HCT116 (cell line): Measurements from ENCODE around the gene BNC2. TPM values are rescaled to one million over a fixed set of nuclear protein-coding genes. Genes with fewer than 3 reads are reported as not detected.

Experiments used
- ATAC-seq: fragments of 200-7000 bp; cut with Tn5 transposase; 2 replicates; pipeline ENCODE4 v1.9.1; 2020; ENCODE audit warnings: mild to moderate bottlenecking, moderate library complexity
- BruUV-seq: library from RNA; stranded (reverse); fragments of 400-500 nt; replicated peaks from 2 replicates; lab custom pipeline; 2021; lab: Mats Ljungman, UMichigan
- CTCF ChIA-PET: fragments of 300-600 bp; sonication (Branson Sonifier 250); formaldehyde crosslinking; loops from one replicate; lab custom pipeline; 2021; ENCODE audit warnings: antibody characterized with exemption; lab: Charles Lee
- POLR2A ChIA-PET: fragments of 300-600, 350-600 bp; sonication (Branson Sonifier 250); formaldehyde crosslinking; loops from one replicate; lab custom pipeline; 2021; ENCODE audit warnings: antibody characterized with exemption; lab: Charles Lee
- RAD21 ChIA-PET, 2 experiments: fragments of 300-600 bp; sonication (Branson Sonifier 250); formaldehyde crosslinking; loops; one replicate each; lab custom pipeline; 2023; ENCODE audit warnings: low total read pairs in 2 of 2; ENCODE audit not compliant: uncharacterized antibody in 2 of 2, unreplicated experiment in 2 of 2, low non-redundant PET in 1 of 2; lab: Charles Lee
- DNase-seq: peaks from one replicate; pipeline ENCODE4 v3.0.0-alpha.2; 2010; ENCODE audit warnings: low read depth, low spot score
- H2AFZ ChIP-seq: fragments of 200-600 bp; shearing (Covaris generic), sonication (generic); 2 replicates; pipeline ENCODE4 v1.6.1; 2017; ENCODE audit warnings: low read depth, mixed run types, mixed read lengths, antibody characterized with exemption, low read length; ENCODE audit not compliant: poor library complexity, severe bottlenecking
- H3K27ac ChIP-seq: 2 replicates; pipeline ENCODE4 v1.5.1; 2012; ENCODE audit warnings: low read depth, low read length
- H3K27me3 ChIP-seq: fragments of 200-600 bp; sonication (generic); 2 replicates; pipeline ENCODE4 v1.6.1; 2016; ENCODE audit warnings: mixed run types, low read length, mixed read lengths; ENCODE audit not compliant: insufficient read depth
- H3K36me3 ChIP-seq, 2 experiments: fragments of 200-500 bp in 1 of 2; fragments of 200-600 bp in 1 of 2; sonication (Bioruptor generic) in 1 of 2; sonication (generic) in 1 of 2; 2 replicates each; pipeline versions ENCODE4 v1.5.1 to v1.6.1; 2014 to 2016; ENCODE audit warnings: low read length in 2 of 2, inconsistent platforms in 1 of 2, mixed read lengths in 1 of 2, mixed run types in 1 of 2; ENCODE audit not compliant: insufficient read depth in 2 of 2, control insufficient read depth in 1 of 2
- H3K4me1 ChIP-seq, 2 experiments: fragments of 200-600 bp in 1 of 2; sonication (generic) in 1 of 2; 2 replicates each; pipeline versions ENCODE4 v1.5.1 to v1.6.1; 2012 to 2017; ENCODE audit warnings: low read length in 2 of 2, inconsistent platforms in 1 of 2, mild to moderate bottlenecking in 1 of 2, mixed read lengths in 1 of 2, mixed run types in 1 of 2, moderate library complexity in 1 of 2; ENCODE audit not compliant: insufficient read depth in 2 of 2, control insufficient read depth in 1 of 2
- H3K4me2 ChIP-seq: fragments of 200-600 bp; sonication (generic); 2 replicates; pipeline ENCODE4 v1.6.1; 2017; ENCODE audit warnings: mixed run types, low read length, mixed read lengths
- H3K4me3 ChIP-seq, 2 experiments: fragments of 200-600 bp in 1 of 2; sonication (generic) in 1 of 2; replicated peaks in 1 of 2; 2 replicates each; pipeline ENCODE4 v1.5.1; 2011 to 2016; ENCODE audit warnings: low read length in 2 of 2, control low read depth in 1 of 2, low read depth in 1 of 2, mild to moderate bottlenecking in 1 of 2, mixed read lengths in 1 of 2, mixed run types in 1 of 2
- H3K79me2 ChIP-seq: fragments of 200-600 bp; sonication (generic); 2 replicates; pipeline ENCODE4 v1.6.1; 2017; ENCODE audit warnings: mild to moderate bottlenecking, mixed run types, low read length, moderate library complexity, mixed read lengths; ENCODE audit not compliant: insufficient read depth
- H3K9ac ChIP-seq: fragments of 200-600 bp; sonication (generic); 2 replicates; pipeline ENCODE4 v1.6.1; 2016; ENCODE audit warnings: low read length, mixed read lengths
- H3K9me2 ChIP-seq: fragments of 200-600 bp; sonication (generic), shearing (Covaris generic); 2 replicates; pipeline ENCODE4 v1.6.1; 2017; ENCODE audit warnings: mixed run types, mild to moderate bottlenecking, moderate library complexity; ENCODE audit not compliant: insufficient read depth
- H3K9me3 ChIP-seq, 2 experiments: fragments of 200-500 bp in 1 of 2; fragments of 200-600 bp in 1 of 2; sonication (Bioruptor generic) in 1 of 2; sonication (generic) in 1 of 2; 2 replicates each; pipeline ENCODE4 v1.6.1; 2014 to 2017; ENCODE audit warnings: low read length in 2 of 2, mixed read lengths in 2 of 2, inconsistent platforms in 1 of 2, low read depth in 1 of 2, mild to moderate bottlenecking in 1 of 2, mixed run types in 1 of 2, moderate library complexity in 1 of 2; ENCODE audit not compliant: control insufficient read depth in 1 of 2, insufficient read depth in 1 of 2
- H4K20me1 ChIP-seq: fragments of 200-600 bp; sonication (generic), shearing (Covaris generic); 2 replicates; pipeline ENCODE4 v1.6.1; 2017; ENCODE audit warnings: mixed run types, mild to moderate bottlenecking, moderate library complexity; ENCODE audit not compliant: insufficient read depth
- CBX3 ChIP-seq: IDR thresholded peaks from 2 replicates; pipeline ENCODE4 v1.6.1; 2012; ENCODE audit warnings: low read depth
- CTCF ChIP-seq, 3 experiments: fragments of 200-600 bp in 1 of 3; sonication (generic) in 1 of 3; IDR thresholded peaks in 2 of 3; conservative IDR thresholded peaks in 1 of 3; 2 replicates each; pipeline ENCODE4 v1.5.1; 2012 to 2017; ENCODE audit warnings: low read depth in 2 of 3, low read length in 2 of 3, antibody characterized with exemption in 1 of 3, borderline replicate concordance in 1 of 3, control low read depth in 1 of 3, mild to moderate bottlenecking in 1 of 3, mixed read lengths in 1 of 3, mixed run types in 1 of 3, moderate library complexity in 1 of 3; ENCODE audit not compliant: insufficient read depth in 1 of 3
- EGR1 ChIP-seq: IDR thresholded peaks from 2 replicates; pipeline ENCODE4 v1.6.1; 2012; ENCODE audit warnings: low read depth
- ELF1 ChIP-seq: IDR thresholded peaks from 2 replicates; pipeline ENCODE4 v1.6.1; 2012; ENCODE audit warnings: low read depth, borderline replicate concordance
- EZH2 ChIP-seq: fragments of 200-600 bp; sonication (generic); IDR thresholded peaks from 2 replicates; pipeline ENCODE4 v1.6.1; 2017; ENCODE audit warnings: antibody characterized with exemption, mixed run types
- FOSL1 ChIP-seq: IDR thresholded peaks from 2 replicates; pipeline ENCODE4 v1.6.1; 2012; ENCODE audit warnings: low read depth
- JUND ChIP-seq: IDR thresholded peaks from 2 replicates; pipeline ENCODE4 v1.6.1; 2012
- POLR2AphosphoS5 ChIP-seq: IDR thresholded peaks from 2 replicates; pipeline ENCODE4 v1.6.1; 2011; ENCODE audit warnings: mild to moderate bottlenecking, low read depth, low read length, moderate library complexity
- REST ChIP-seq: IDR thresholded peaks from 2 replicates; pipeline ENCODE4 v1.6.1; 2012; ENCODE audit warnings: low read depth
- SP1 ChIP-seq: IDR thresholded peaks from 2 replicates; pipeline ENCODE4 v1.6.1; 2012; ENCODE audit warnings: low read depth
- ZBTB33 ChIP-seq: IDR thresholded peaks from 2 replicates; pipeline ENCODE4 v1.6.1; 2011; ENCODE audit warnings: mild to moderate bottlenecking, low read length, moderate library complexity; ENCODE audit not compliant: insufficient replicate concordance; ENCODE audit errors: extremely low read depth
- ZNF274 ChIP-seq: fragments of 200-500 bp; sonication (Bioruptor generic); IDR thresholded peaks from 2 replicates; pipeline ENCODE4 v1.6.1; 2014; ENCODE audit warnings: mild to moderate bottlenecking, low read depth, low read length, inconsistent platforms
- intact Hi-C: fragments of 100-400 bp; cut with micrococcal nuclease; formaldehyde crosslinking; loops from 2 replicates; pipeline ENCODE4 v1.10.0; 2022
- total RNA-seq: library from RNA; stranded (reverse); gene quantifications from one replicate; pipeline ENCODE4 v1.2.1, GENCODE V29; 2021; ENCODE audit not compliant: unreplicated experiment

BNC2 gene
- total RNA-seq, 1 experiment from 2014 or later, result 0.37 TPM

- no peak for TF ChIP-seq POLR2AphosphoS5
- no peak for TF ChIP-seq EGR1
- TF ChIP-seq SP1, result no peak
- no peak for TF ChIP-seq FOSL1
- no peak for TF ChIP-seq CBX3
- no peak for TF ChIP-seq ELF1
- no peak for TF ChIP-seq REST
Observed at GRCh38 chr9:16516891-16517290, 353.6 kb downstream of the BNC2 start (continued).

GRCh38 chr9:16515879-16516301 is 354.6 kb downstream of the BNC2 start:
- CTCF ChIA-PET, result no interaction called here
- no peak for TF ChIP-seq EZH2
- TF ChIP-seq ZNF274, result no peak
- no peak for TF ChIP-seq CTCF (IDR thresholded peaks at IDR 0.05 in 2 of 3, conservative IDR thresholded peaks at IDR 0.05 in 1 of 3; ENCODE audit: borderline replicate concordance in 1 of 3, insufficient read depth in 1 of 3, low read depth in 2 of 3, low read length in 2 of 3)
- no peak for TF ChIP-seq ZBTB33
- no peak for TF ChIP-seq JUND
- TF ChIP-seq, all 23 proteins: peak for 0
- intact Hi-C loops, result no loop called here
- ATAC-seq (no peak), DNase-seq (no peak)
- Histone ChIP-seq H3K9ac (no peak overlapping the region), H3K9me2 (no peaks in the 10 kb centered on the region), H3K4me2 (no peak overlapping the region), H4K20me1 (no peaks in the 10 kb centered on the region), H3K27ac (no peak overlapping the region), H3K27me3 (peaks cover 7% of the 10 kb centered on the region), H3K4me1 (no peaks in the 10 kb centered on the region), H3K4me3 (no peak overlapping the region), H3K36me3 (no peaks in the 10 kb centered on the region), H3K9me3 (no peaks in the 10 kb centered on the region), H3K79me2 (no peaks in the 10 kb centered on the region), H2AFZ (no peak overlapping the region)
- POLR2A ChIA-PET, result no interaction called here
- RAD21 ChIA-PET, result no interaction called here
- BruUV-seq, result no TSS peak
